Measurements from ENCODE around the gene PLA2G1B. TPM values are rescaled to one million over a fixed set of nuclear protein-coding genes. Genes with fewer than 3 reads are reported as not detected.
A peak's percentile ranks its signal among the peaks of the same experiment; 100 is the strongest.

Gene PLA2G1B
- total and polyA plus RNA-seq, 11 donors: 0.93 to 2.0 (median 1.5) TPM; not detected in 7

- Histone ChIP-seq H3K4me1 (peaks cover 0 to 22% (median 3%) of the 10 kb centered on the region in 12 donors), H3K27ac (peak within 1 kb of the TSS in 9 of 12 donors; percentile 24 to 75 (median 41)), H3K36me3 (no peaks in the 10 kb centered on the region), H3K9me3 (no peaks in the 10 kb centered on the region), H3K27me3 (peaks cover 0 to 67% (median 8%) of the 10 kb centered on the region in 9 donors), H3K4me3 (peak within 1 kb of the TSS; percentile 55 to 86 (median 61))
- TF ChIP-seq, protein P1, sequence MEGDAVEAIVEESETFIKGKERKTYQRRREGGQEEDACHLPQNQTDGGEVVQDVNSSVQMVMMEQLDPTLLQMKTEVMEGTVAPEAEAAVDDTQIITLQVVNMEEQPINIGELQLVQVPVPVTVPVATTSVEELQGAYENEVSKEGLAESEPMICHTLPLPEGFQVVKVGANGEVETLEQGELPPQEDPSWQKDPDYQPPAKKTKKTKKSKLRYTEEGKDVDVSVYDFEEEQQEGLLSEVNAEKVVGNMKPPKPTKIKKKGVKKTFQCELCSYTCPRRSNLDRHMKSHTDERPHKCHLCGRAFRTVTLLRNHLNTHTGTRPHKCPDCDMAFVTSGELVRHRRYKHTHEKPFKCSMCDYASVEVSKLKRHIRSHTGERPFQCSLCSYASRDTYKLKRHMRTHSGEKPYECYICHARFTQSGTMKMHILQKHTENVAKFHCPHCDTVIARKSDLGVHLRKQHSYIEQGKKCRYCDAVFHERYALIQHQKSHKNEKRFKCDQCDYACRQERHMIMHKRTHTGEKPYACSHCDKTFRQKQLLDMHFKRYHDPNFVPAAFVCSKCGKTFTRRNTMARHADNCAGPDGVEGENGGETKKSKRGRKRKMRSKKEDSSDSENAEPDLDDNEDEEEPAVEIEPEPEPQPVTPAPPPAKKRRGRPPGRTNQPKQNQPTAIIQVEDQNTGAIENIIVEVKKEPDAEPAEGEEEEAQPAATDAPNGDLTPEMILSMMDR (IDR thresholded peaks at IDR 0.05): no peak
- TF ChIP-seq POLR2A (IDR thresholded peaks at IDR 0.05): no peak
- WGBS, 4 donors: 0 to 1% (median 1%) methylated on average over 24 to 119 of the region's 119 CpGs
- ATAC-seq (peak in 2 of 4 donors; percentile 20 to 31), DNase-seq (no peak)
- intact Hi-C loops (cut with DNase I): no loop called here
Observed at GRCh38 chr12:120368789-120369602, 41.4 kb upstream of the PLA2G1B start, which contains the start of gene MSI1. Gene MSI1 (minus strand): TSS chr12:120369164. CDS start chr12:120369091, 73 bp downstream.

DNA sequence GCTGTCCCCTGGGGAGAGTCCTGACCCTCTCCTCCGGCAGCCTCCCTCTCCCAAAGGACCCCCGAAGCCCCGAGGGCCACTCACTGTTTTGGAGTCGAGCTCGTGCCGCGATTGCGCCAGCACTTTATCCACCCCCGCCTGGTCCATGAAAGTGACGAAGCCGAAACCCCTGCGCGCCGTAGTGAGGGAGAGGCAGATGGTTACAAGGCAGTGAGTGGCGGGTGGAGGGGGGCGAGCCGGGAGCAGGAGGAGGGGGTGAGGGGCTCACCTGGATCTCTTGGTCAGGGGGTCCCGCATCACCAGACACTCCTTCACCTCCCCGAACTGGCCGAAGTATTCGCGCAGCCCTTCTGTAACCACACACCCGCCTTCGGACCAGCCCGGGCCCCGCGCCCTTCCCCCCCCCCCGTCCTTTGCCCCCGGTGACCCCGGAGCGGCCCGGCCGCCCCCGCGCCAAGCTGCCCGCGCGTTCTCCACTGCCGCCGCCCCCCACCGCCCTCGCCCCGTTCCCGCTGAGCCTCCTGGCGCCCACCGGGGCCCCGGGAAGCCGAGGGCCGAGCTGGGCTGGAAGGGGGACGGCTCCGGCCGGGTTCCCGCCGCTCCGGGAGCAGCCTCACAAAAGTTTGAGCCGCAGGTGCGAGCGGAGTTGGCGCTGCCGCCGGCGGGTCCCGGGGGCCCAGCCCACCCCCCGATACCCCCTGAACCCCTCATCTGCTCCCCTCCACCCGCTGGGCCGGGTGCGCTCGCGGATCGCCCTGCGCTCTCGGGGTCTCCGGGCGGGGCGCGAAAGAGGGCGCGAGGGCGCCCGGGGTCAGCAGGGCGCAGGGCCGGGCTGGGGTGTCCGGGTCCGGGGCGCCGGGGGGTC lies 40.6 kb upstream of the PLA2G1B start:
- peaks cover 0 to 22% (median 3%) of the 10 kb centered on the region in 12 donors for H3K4me1 ChIP-seq
- H3K27ac ChIP-seq: peak overlapping the region in 9 of 12 donors; percentile 24 to 75 (median 41)
- no peaks in the 10 kb centered on the region for H3K9me3 ChIP-seq
- H3K4me3 ChIP-seq: peak overlapping the region; percentile 55 to 86 (median 61)
- H3K36me3 ChIP-seq: no peaks in the 10 kb centered on the region
- WGBS, 4 donors: 3 to 14% (median 6%) methylated on average over 17 to 85 of the region's 86 CpGs
- DNase-seq (peak in 2 of 5 donors; percentile 25 to 37), ATAC-seq (peak in 3 of 4 donors; percentile 17 to 36 (median 18))
- peaks cover 0 to 61% (median 8%) of the 10 kb centered on the region in 9 donors for H3K27me3 ChIP-seq
- intact Hi-C loops (cut with DNase I): no loop called here
- TF ChIP-seq, protein P1 (IDR thresholded peaks at IDR 0.05): no peak
- TF ChIP-seq POLR2A (IDR thresholded peaks at IDR 0.05): no peak

- Histone ChIP-seq H3K36me3 (no peaks in the 10 kb centered on the region), H3K27me3 (peaks cover 0 to 58% (median 9%) of the 10 kb centered on the region in 9 donors), H3K4me1 (peaks cover 0 to 22% (median 3%) of the 10 kb centered on the region in 12 donors), H3K27ac (peak overlapping the region in 5 of 12 donors; percentile 27 to 75 (median 54)), H3K4me3 (peak overlapping the region in 9 of 12 donors; percentile 57 to 86 (median 66)), H3K9me3 (no peaks in the 10 kb centered on the region)
- peak in 1 of 4 donors; percentile 4 for ATAC-seq
- no peak for TF ChIP-seq POLR2A (IDR thresholded peaks at IDR 0.05)
- TF ChIP-seq, protein P1 (IDR thresholded peaks at IDR 0.05): peak in 6 of 12 donors; percentile 17 to 39 (median 29)
- intact Hi-C loops (cut with DNase I): no loop called here
- DNase-seq: no peak
- 42 to 49% (median 46%) methylated on average over 10 of the region's 10 CpGs for WGBS, 4 donors
Observed at GRCh38 chr12:120367233-120367923, 39.8 kb upstream of the PLA2G1B start.

Measured in heart left ventricle (tissue), 16 donors.